H9 (cell line): ENCODE measurements around the gene ALOX12. TPM values are rescaled to one million over a fixed set of nuclear protein-coding genes. Genes with fewer than 3 reads are reported as not detected.

Source experiments
- DNase-seq: peaks from one replicate; pipeline ENCODE4 v3.0.0-alpha.2; 2017
- H2AFZ ChIP-seq: one replicate; pipeline ENCODE4 v1.6.1; 2013; ENCODE audit warnings: mild to moderate bottlenecking, low read length, control low read depth, moderate library complexity
- H2AK5ac ChIP-seq: 2 replicates; pipeline ENCODE4 v1.6.1; 2013; ENCODE audit warnings: low read length, control low read depth, mixed read lengths; ENCODE audit not compliant: insufficient read length
- H2BK120ac ChIP-seq: one replicate; pipeline ENCODE4 v1.6.1; 2013; ENCODE audit warnings: low read depth, mild to moderate bottlenecking, low read length, control low read depth, inconsistent platforms; ENCODE audit not compliant: poor library complexity, severe bottlenecking
- H2BK12ac ChIP-seq: 2 replicates; pipeline ENCODE4 v1.6.1; 2013; ENCODE audit warnings: low read length, control low read depth, mixed read lengths, low read depth; ENCODE audit not compliant: insufficient read length
- H2BK15ac ChIP-seq: 2 replicates; pipeline ENCODE4 v1.6.1; 2013; ENCODE audit warnings: low read depth, low read length, control low read depth
- H2BK20ac ChIP-seq: one replicate; pipeline ENCODE4 v1.6.1; 2013; ENCODE audit warnings: low read depth, mild to moderate bottlenecking, low read length, control low read depth, inconsistent platforms; ENCODE audit not compliant: poor library complexity, severe bottlenecking
- H2BK5ac ChIP-seq: 2 replicates; pipeline ENCODE4 v1.6.1; 2013; ENCODE audit warnings: low read length, control low read depth, mixed read lengths; ENCODE audit not compliant: insufficient read length
- H3K14ac ChIP-seq: 2 replicates; pipeline ENCODE4 v1.6.1; 2013; ENCODE audit warnings: low read length, control low read depth; ENCODE audit not compliant: insufficient read depth
- H3K18ac ChIP-seq: 2 replicates; pipeline ENCODE4 v1.6.1; 2013; ENCODE audit warnings: low read depth, mild to moderate bottlenecking, mixed read lengths, low read length, control low read depth; ENCODE audit not compliant: insufficient read length
- H3K23ac ChIP-seq: 2 replicates; pipeline ENCODE4 v1.6.1; 2013; ENCODE audit warnings: low read length, control low read depth, mixed read lengths, low read depth; ENCODE audit not compliant: insufficient read length
- H3K23me2 ChIP-seq: 2 replicates; pipeline ENCODE4 v1.6.1; 2013; ENCODE audit warnings: low read depth, mild to moderate bottlenecking, mixed read lengths, low read length, control low read depth; ENCODE audit not compliant: insufficient read length, poor library complexity, severe bottlenecking
- H3K27ac ChIP-seq: 2 replicates; pipeline ENCODE4 v1.5.1; 2013; ENCODE audit warnings: low read length, control low read depth, mixed read lengths, low read depth; ENCODE audit not compliant: insufficient read length
- H3K27me3 ChIP-seq: 2 replicates; pipeline ENCODE4 v1.6.1; 2013; ENCODE audit warnings: low read length, control low read depth, inconsistent platforms; ENCODE audit not compliant: insufficient read depth
- H3K4ac ChIP-seq: 2 replicates; pipeline ENCODE4 v1.6.1; 2013; ENCODE audit warnings: low read depth, mild to moderate bottlenecking, control low read depth, inconsistent platforms, low read length, moderate library complexity
- H3K4me1 ChIP-seq: 2 replicates; pipeline ENCODE4 v1.6.1; 2013; ENCODE audit warnings: low read length, control low read depth, inconsistent platforms; ENCODE audit not compliant: insufficient read depth
- H3K4me2 ChIP-seq: 2 replicates; pipeline ENCODE4 v1.6.1; 2013; ENCODE audit warnings: low read length, control low read depth, mixed read lengths; ENCODE audit not compliant: insufficient read length, insufficient read depth
- H3K56ac ChIP-seq: 2 replicates; pipeline ENCODE4 v1.6.1; 2013; ENCODE audit warnings: low read depth, mild to moderate bottlenecking, mixed read lengths, low read length, control low read depth; ENCODE audit not compliant: insufficient read length
- H3K79me1 ChIP-seq: 2 replicates; pipeline ENCODE4 v1.6.1; 2013; ENCODE audit warnings: low read depth, mild to moderate bottlenecking, moderate library complexity, low read length, control low read depth, inconsistent platforms; ENCODE audit not compliant: insufficient read depth, poor library complexity, severe bottlenecking
- H3K79me2 ChIP-seq: 2 replicates; pipeline ENCODE4 v1.6.1; 2013; ENCODE audit warnings: low read length, control low read depth, inconsistent platforms; ENCODE audit not compliant: insufficient read depth
- H3K9ac ChIP-seq: 2 replicates; pipeline ENCODE4 v1.6.1; 2013; ENCODE audit warnings: low read length, control low read depth, mixed read lengths; ENCODE audit not compliant: insufficient read length; ENCODE audit errors: extremely low read depth
- H3K9me3 ChIP-seq: one replicate; pipeline ENCODE4 v1.6.1; 2013; ENCODE audit warnings: low read depth, low read length, inconsistent platforms; ENCODE audit not compliant: control insufficient read depth
- H3T11ph ChIP-seq: one replicate; pipeline ENCODE4 v1.6.1; 2013; ENCODE audit warnings: mild to moderate bottlenecking, low read length, control low read depth, inconsistent platforms
- H4K20me1 ChIP-seq: one replicate; pipeline ENCODE4 v1.6.1; 2013; ENCODE audit not compliant: control insufficient read depth, insufficient read length, insufficient read depth
- H4K5ac ChIP-seq: 2 replicates; pipeline ENCODE4 v1.6.1; 2013; ENCODE audit warnings: low read depth, mild to moderate bottlenecking, mixed read lengths, low read length, control low read depth; ENCODE audit not compliant: insufficient read length
- H4K8ac ChIP-seq: replicated peaks from 2 replicates; pipeline ENCODE4 v1.6.1; 2013; ENCODE audit warnings: low read length, control low read depth, mixed read lengths, low read depth; ENCODE audit not compliant: insufficient read length
- H4K91ac ChIP-seq: 2 replicates; pipeline ENCODE4 v1.6.1; 2013; ENCODE audit warnings: low read depth, mild to moderate bottlenecking, moderate library complexity, mixed read lengths, low read length, control low read depth; ENCODE audit not compliant: insufficient read length
- H3K27ac Mint-ChIP-seq, 3 experiments: 2 replicates in 2 of 3; 3 replicates in 1 of 3; pipeline ENCODE4 v1.8.0; 2020 to 2021; ENCODE audit warnings: mixed read lengths in 3 of 3, mild to moderate bottlenecking in 1 of 3, moderate library complexity in 1 of 3
- H3K27me3 Mint-ChIP-seq: 2 replicates; pipeline ENCODE4 v1.8.0; 2021; ENCODE audit warnings: low read depth, mild to moderate bottlenecking, moderate library complexity, mixed read lengths
- H3K36me3 Mint-ChIP-seq, 3 experiments: 2 replicates in 2 of 3; 3 replicates in 1 of 3; pipeline ENCODE4 v1.8.0; 2020 to 2021; ENCODE audit warnings: low read depth in 3 of 3, mixed read lengths in 3 of 3; ENCODE audit not compliant: insufficient read depth in 1 of 3
- H3K4me1 Mint-ChIP-seq, 2 experiments: 2 replicates each; pipeline ENCODE4 v1.8.0; 2020; ENCODE audit warnings: mixed read lengths in 2 of 2
- H3K4me3 Mint-ChIP-seq, 2 experiments: 2 replicates in 1 of 2; 3 replicates in 1 of 2; pipeline ENCODE4 v1.8.0; 2020 to 2021; ENCODE audit warnings: mild to moderate bottlenecking in 2 of 2, mixed read lengths in 2 of 2, moderate library complexity in 1 of 2
- H3K9me3 Mint-ChIP-seq, 2 experiments: 2 replicates in 1 of 2; 3 replicates in 1 of 2; pipeline ENCODE4 v1.8.0; 2020; ENCODE audit warnings: mild to moderate bottlenecking in 2 of 2, mixed read lengths in 2 of 2, moderate library complexity in 1 of 2
- WGBS: extraction: QIAGEN DNeasy Blood & Tissue Kit; methylation state at CpG from one replicate; pipeline ENCODE4 v1.1.7; 2013; ENCODE audit warnings: missing lambda C conversion rate, low lambda C conversion rate, mixed read lengths; ENCODE audit not compliant: insufficient read length; ENCODE audit errors: extremely low coverage; 5-methylcytosine and 5-hydroxymethylcytosine counted together
- total RNA-seq: library from RNA; stranded (reverse); gene quantifications from 2 replicates; pipeline ENCODE4 v1.2.1, GENCODE V29; 2021
- TF ChIP-seq, protein P1 (sequence below): fragments of 200-600 bp; sonication (generic); conservative IDR thresholded peaks from 3 replicates; pipeline ENCODE4 v1.8.0; 2021; ENCODE audit warnings: antibody characterized with exemption, mild to moderate bottlenecking

Gene ALOX12
- total RNA-seq, 1 experiment from 2014 or later = 0.81 TPM

DNA sequence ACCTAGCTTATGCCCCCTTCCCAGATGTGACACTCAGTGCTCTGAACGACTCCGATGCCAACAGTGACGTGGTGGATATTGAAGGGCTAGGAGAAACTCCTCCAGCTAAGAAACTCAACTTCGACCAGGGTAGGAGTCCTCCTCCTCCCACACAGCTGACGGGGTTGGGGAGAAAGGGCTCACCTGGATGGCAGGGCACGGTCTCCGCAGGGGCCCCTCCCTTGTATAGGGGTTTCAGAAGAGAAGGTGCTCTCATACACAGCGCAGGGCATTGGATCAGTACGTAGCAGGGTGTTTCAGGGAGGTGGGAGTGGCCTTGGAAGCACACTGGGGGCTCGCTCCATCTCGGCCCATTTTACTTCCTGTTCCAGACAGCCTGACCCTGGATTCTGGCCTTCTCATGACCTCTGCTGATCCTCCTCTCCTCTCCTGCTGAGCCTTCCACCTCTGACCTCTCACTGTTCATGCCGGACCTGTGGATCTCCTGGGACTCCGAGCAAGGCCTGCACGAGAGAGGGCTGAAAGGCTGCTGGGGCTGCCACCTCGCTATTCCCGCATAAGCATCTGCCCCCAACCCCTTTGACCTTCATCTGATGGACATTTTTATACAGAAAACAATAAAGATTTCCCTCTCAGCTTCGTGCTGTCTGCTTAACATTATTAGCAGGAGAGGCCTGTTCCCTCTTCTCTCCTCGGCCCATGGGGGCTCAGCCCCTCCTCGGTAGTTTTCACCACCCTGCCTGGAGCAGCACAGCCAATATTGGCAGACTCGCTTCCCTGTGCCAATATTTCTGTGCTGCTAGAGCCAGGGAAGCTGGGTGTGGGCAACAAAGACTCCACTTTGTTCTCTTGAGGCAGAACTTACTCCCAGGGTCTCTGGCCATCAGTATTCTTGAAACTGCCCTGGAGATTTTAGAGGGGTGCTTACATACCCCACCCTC, 21.3 kb downstream of the ALOX12 start:
- no peak overlapping the region for H2BK120ac ChIP-seq
- no peak for DNase-seq
- H4K5ac ChIP-seq = no peak overlapping the region
- TF ChIP-seq, protein P1, sequence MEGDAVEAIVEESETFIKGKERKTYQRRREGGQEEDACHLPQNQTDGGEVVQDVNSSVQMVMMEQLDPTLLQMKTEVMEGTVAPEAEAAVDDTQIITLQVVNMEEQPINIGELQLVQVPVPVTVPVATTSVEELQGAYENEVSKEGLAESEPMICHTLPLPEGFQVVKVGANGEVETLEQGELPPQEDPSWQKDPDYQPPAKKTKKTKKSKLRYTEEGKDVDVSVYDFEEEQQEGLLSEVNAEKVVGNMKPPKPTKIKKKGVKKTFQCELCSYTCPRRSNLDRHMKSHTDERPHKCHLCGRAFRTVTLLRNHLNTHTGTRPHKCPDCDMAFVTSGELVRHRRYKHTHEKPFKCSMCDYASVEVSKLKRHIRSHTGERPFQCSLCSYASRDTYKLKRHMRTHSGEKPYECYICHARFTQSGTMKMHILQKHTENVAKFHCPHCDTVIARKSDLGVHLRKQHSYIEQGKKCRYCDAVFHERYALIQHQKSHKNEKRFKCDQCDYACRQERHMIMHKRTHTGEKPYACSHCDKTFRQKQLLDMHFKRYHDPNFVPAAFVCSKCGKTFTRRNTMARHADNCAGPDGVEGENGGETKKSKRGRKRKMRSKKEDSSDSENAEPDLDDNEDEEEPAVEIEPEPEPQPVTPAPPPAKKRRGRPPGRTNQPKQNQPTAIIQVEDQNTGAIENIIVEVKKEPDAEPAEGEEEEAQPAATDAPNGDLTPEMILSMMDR = no peak
- H3K14ac ChIP-seq = no peak overlapping the region
- peaks cover under 1% of the 10 kb centered on the region; the same call in 1 of the 2 replicates for H3K27me3 ChIP-seq
- no peaks in the 10 kb centered on the region for H3K79me1 ChIP-seq
- H3K4me1 ChIP-seq = 0 out of 2 replicates have a peak, but pooled peaks cover 3% of the 10 kb centered on the region
- no peak overlapping the region for H3K27ac ChIP-seq
- no peak overlapping the region for H2BK12ac ChIP-seq
- Mint-ChIP-seq H3K9me3 (no peaks in the 10 kb centered on the region; a peak in 1 of 5 replicates), H3K4me3 (peak overlapping the region in 1 of 2 experiments; percentile 42; a peak in 2 of 5 replicates), H3K4me1 (peaks cover 32 to 61% of the 10 kb centered on the region in 2 experiments), H3K27ac (no peak overlapping the region; a peak in 1 of 7 replicates), H3K27me3 (peaks cover 19% of the 10 kb centered on the region), H3K36me3 (peaks cover 2 to 22% (median 3%) of the 10 kb centered on the region in 3 experiments; a peak in 4 of 7 replicates)
- no peak overlapping the region for H3K18ac ChIP-seq
- no peak overlapping the region for H2BK5ac ChIP-seq
- no peak overlapping the region for H2AFZ ChIP-seq
- H2BK20ac ChIP-seq = no peak overlapping the region
- no peak overlapping the region for H3K4me2 ChIP-seq
- H3T11ph ChIP-seq = no peak overlapping the region
- no peaks in the 10 kb centered on the region for H3K9me3 ChIP-seq
- H4K91ac ChIP-seq = no peak overlapping the region
- no CpG with 5 or more reads among the region's 20 CpGs for WGBS
- H2AK5ac ChIP-seq = no peak overlapping the region
- H4K8ac ChIP-seq = no peak overlapping the region
- no peak overlapping the region for H3K4ac ChIP-seq
- no peak overlapping the region for H3K9ac ChIP-seq
- H3K79me2 ChIP-seq = no peaks in the 10 kb centered on the region
- no peak overlapping the region for H3K23ac ChIP-seq
- H4K20me1 ChIP-seq = no peaks in the 10 kb centered on the region
- peaks cover 15% of the 10 kb centered on the region for H3K23me2 ChIP-seq
- no peak overlapping the region for H3K56ac ChIP-seq
- H2BK15ac ChIP-seq = no peak overlapping the region
